HFF-Myc (cell line): ENCODE data around the gene SIRT7.
A peak's percentile ranks its signal among the peaks of the same experiment; 100 is the strongest.

ENCODE experiments used
- DNase-seq: peaks from one replicate; pipeline ENCODE4 v3.0.0-alpha.2; 2011; ENCODE audit warnings: low read depth; ENCODE audit errors: extremely low read depth
- H3K4me3 ChIP-seq: replicated peaks from 2 replicates; pipeline ENCODE4 v1.5.1; 2011; ENCODE audit warnings: low read depth, mild to moderate bottlenecking, control low read depth, low read length
- CTCF ChIP-seq: IDR thresholded peaks from 2 replicates; pipeline ENCODE4 v1.5.1; 2012; ENCODE audit warnings: mild to moderate bottlenecking, low read depth, low read length, control low read depth; ENCODE audit errors: missing control alignments

SIRT7 gene

DNA sequence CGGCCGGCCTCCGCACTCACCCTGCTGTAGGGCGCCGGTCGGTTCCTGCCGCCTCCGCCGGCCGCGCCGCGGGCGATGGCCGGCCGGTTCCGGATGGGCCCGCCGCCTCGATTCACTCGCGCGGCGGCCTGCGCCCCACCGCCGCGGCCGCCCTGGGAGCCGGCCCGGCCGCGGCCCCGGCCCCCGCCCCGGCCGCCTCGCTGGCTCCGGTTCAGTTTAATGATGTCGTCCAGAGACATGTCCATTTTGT, 26.7 kb downstream of the SIRT7 start:
- peak overlapping the region; percentile 73 for H3K4me3 ChIP-seq
- no peak for TF ChIP-seq CTCF
- DNase-seq = no peak

DNA sequence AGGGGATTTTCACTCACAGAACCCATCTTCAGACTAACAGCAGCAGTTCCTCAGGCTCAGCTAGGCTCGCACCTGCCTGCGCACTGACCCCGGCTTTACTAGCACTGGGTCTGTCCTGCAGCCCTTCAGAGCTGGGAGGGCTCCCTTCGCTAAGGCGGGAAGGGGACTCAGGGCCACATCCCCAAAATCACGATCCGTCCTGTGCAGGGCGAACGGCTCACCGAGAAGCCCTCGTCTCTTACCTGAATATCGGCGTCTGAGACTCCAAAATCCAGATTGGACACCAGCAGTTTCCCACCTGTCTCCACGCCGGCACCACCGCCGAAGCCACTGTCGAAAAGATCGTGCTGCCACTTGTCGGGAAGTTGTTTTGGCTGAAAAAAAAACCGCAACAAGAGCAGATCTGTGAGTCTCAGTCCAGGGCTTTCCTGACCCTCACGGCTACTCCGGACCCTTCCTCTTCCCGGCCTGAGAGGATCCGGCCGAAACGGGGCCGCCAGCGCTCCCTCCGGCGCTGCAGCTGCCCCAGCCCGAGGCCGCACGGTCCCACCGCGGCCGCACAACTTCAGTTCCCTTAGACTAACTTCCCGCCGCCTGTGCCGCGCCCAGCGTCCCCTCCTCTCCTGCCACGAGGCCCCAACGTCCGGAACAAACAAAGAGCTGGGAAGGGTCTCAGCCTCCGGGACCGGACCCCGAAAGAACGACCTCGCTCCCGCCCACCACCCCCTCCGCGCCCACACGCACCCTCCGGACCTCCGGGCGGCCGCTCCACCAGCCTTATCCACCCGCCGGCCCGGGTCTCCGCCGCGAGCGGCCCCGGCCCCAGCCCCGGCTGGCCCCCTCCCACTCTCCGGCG, 27.3 kb downstream of the SIRT7 start:
- no peak for DNase-seq
- H3K4me3 ChIP-seq = peak overlapping the region; percentile 73
- TF ChIP-seq CTCF = no peak

- no peak for TF ChIP-seq CTCF
- DNase-seq = no peak
- H3K4me3 ChIP-seq = peak overlapping the region; percentile 73
These were observed 28.4 kb downstream of the SIRT7 start for GRCh38 chr17:81889602-81890001.

DNA sequence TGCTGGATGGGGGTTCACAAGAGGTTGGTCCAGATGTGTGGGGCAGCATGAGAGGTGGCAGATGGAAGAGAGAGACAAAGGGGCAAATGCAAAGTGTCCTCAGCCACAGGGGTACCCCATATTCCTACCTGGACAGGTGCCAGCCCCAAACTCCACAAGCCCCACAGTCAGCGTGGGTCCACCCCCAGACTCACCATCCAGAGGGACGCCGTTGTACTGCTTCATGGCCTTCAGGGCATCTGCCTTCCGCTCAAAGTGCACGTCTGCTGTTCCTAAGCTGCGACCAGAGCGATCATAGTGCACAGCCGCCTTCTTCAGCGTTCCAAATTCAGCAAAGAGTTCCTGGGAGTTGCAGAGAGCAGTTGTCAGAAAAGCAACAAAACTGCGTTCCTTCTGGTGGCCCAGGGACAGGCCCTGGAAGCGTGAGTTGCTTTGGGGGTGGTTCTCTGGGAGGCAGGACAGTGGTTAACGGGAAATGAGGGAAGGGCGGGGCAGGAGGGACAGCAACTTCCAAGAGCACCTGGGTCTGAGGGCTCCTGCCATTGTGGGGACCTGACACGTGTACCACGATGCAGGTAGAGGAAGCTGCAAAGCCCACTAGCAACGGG, 28.9 kb downstream of the SIRT7 start:
- peak overlapping the region; percentile 73; the same call in 1 of the 2 replicates for H3K4me3 ChIP-seq
- DNase-seq = no peak
- TF ChIP-seq CTCF = no peak

DNA sequence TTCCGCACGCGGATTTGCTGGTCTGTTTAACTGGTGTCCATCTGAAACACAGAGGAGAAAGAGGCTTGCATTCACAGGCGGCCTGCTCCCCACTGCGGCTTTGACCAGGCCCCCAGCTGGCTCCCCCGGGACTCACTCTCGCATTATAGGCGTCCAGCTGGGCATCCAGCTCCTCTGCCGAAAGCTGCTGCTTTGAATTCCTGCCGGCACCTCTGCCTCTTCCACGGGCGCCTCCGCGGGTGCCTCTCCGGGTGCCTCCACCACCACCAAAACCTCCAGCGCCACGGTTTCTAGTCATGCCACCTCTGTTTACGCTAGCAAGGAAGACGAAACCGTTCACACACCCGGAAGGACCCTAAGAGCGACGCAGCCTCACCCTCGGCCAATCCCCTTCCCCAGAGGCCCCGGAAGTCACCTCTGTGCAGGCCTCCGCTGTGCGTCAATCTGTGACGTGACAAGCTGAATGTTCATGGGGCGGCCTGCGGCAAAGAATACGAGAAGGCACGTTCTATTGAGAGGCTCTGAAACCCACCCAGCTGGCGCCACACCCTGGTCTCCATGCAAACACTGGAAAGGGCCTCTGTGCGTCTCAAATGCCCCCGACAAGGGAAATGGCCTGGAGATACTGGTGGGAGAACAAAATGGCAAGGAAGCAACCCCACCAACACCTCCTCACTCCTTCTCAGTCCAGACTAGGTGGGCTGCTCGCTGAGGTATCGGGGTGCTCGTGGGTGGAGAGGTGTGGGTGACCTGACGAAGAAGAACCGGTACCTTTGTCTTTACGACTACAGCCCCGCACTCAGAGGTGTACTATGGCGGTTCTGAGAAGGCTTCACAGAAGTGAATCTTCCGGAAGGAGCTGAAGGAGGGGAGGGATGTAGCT, 29.6 kb downstream of the SIRT7 start:
- no peak for TF ChIP-seq CTCF
- no peak for DNase-seq
- H3K4me3 ChIP-seq = no peak overlapping the region

- TF ChIP-seq CTCF = no peak
- H3K4me3 ChIP-seq = no peak overlapping the region
- no peak for DNase-seq
These were observed 32.0 kb downstream of the SIRT7 start for GRCh38 chr17:81885869-81886548.
